Keratinocyte (primary cell): ENCODE data around the gene KREMEN1. TPM values are rescaled to one million over a fixed set of nuclear protein-coding genes. Genes with fewer than 3 reads are reported as not detected.

Experiments
- DNase-seq: peaks from one replicate; pipeline ENCODE4 v3.0.0-alpha.2; 2011; ENCODE audit warnings: low read depth, missing footprints, low spot score
- FAIRE-seq: peaks from 2 replicates; lab custom pipeline; 2011; peaks lifted over from hg19 to GRCh38; lab: Jason Lieb, UNC
- H2AFZ ChIP-seq: 2 replicates; pipeline ENCODE4 v1.6.0; 2012; ENCODE audit warnings: low read length, control low read depth, inconsistent platforms; ENCODE audit not compliant: control insufficient read depth
- H3K27ac ChIP-seq: 2 replicates; pipeline ENCODE4 v1.5.1; 2011; ENCODE audit warnings: low read length; ENCODE audit not compliant: control insufficient read depth, insufficient read depth
- H3K27me3 ChIP-seq: 3 replicates; pipeline ENCODE4 v1.6.0; 2011; ENCODE audit warnings: low read length; ENCODE audit not compliant: control insufficient read depth, insufficient read depth; ENCODE audit errors: extremely low read depth
- H3K36me3 ChIP-seq, 2 experiments: 2 replicates in 1 of 2; 3 replicates in 1 of 2; pipeline ENCODE4 v1.5.1; 2011; ENCODE audit warnings: low read length in 2 of 2, mild to moderate bottlenecking in 1 of 2; ENCODE audit not compliant: control insufficient read depth in 2 of 2, insufficient read depth in 2 of 2; ENCODE audit errors: extremely low read depth in 1 of 2
- H3K4me1 ChIP-seq: 3 replicates; pipeline ENCODE4 v1.5.1; 2011; ENCODE audit warnings: low read length; ENCODE audit not compliant: control insufficient read depth, insufficient read depth; ENCODE audit errors: extremely low read depth
- H3K4me2 ChIP-seq: 3 replicates; pipeline ENCODE4 v1.6.0; 2011; ENCODE audit warnings: low read depth, low read length; ENCODE audit not compliant: control insufficient read depth, insufficient read depth; ENCODE audit errors: extremely low read depth
- H3K4me3 ChIP-seq, 3 experiments: fragments of 200-600 bp in 1 of 3; sonication (generic) in 1 of 3; 2 replicates in 2 of 3; 3 replicates in 1 of 3; pipeline ENCODE4 v1.5.1; 2011 to 2016; ENCODE audit warnings: low read length in 3 of 3, mild to moderate bottlenecking in 3 of 3, control low read depth in 2 of 3, inconsistent platforms in 1 of 3, low read depth in 1 of 3, mixed read lengths in 1 of 3, mixed run types in 1 of 3, moderate library complexity in 1 of 3; ENCODE audit not compliant: control insufficient read depth in 2 of 3, insufficient read depth in 2 of 3; ENCODE audit errors: extremely low read depth in 1 of 3
- H3K79me2 ChIP-seq: 2 replicates; pipeline ENCODE4 v1.6.0; 2012; ENCODE audit warnings: low read length; ENCODE audit not compliant: control insufficient read depth, insufficient read depth
- H3K9ac ChIP-seq: 3 replicates; pipeline ENCODE4 v1.6.0; 2011; ENCODE audit warnings: low read length; ENCODE audit not compliant: control insufficient read depth, insufficient read depth; ENCODE audit errors: extremely low read depth
- H3K9me1 ChIP-seq: 3 replicates; pipeline ENCODE4 v1.6.0; 2011; ENCODE audit warnings: low read length; ENCODE audit not compliant: control insufficient read depth, insufficient read depth; ENCODE audit errors: extremely low read depth
- H3K9me3 ChIP-seq: 2 replicates; pipeline ENCODE4 v1.5.1; 2012; ENCODE audit warnings: low read depth, low read length; ENCODE audit not compliant: control insufficient read depth
- H4K20me1 ChIP-seq: 3 replicates; pipeline ENCODE4 v1.6.0; 2011; ENCODE audit warnings: low read length; ENCODE audit not compliant: control insufficient read depth, insufficient read depth; ENCODE audit errors: extremely low read depth
- CTCF ChIP-seq, 3 experiments: IDR thresholded peaks in 1 of 3; conservative IDR thresholded peaks in 1 of 3; optimal IDR thresholded peaks in 1 of 3; 2 replicates in 2 of 3; 3 replicates in 1 of 3; pipeline versions ENCODE3 to v1.5.1; 2011; ENCODE audit warnings: low read length in 3 of 3, mild to moderate bottlenecking in 3 of 3, moderate library complexity in 2 of 3, control low read depth in 1 of 3, inconsistent platforms in 1 of 3; ENCODE audit not compliant: insufficient read depth in 2 of 3; ENCODE audit errors: extremely low read depth in 1 of 3
- EZH2 ChIP-seq: IDR thresholded peaks from one replicate; pipeline ENCODE4 v1.6.1; 2012; ENCODE audit warnings: inconsistent platforms, mild to moderate bottlenecking, low read length, moderate library complexity
- dilution Hi-C: fragments of 300-500 bp; cut with MboI; formaldehyde crosslinking; loops from one replicate; pipeline ENCODE4 v1.7.0; 2020; ENCODE audit warnings: low sequenced_read_pairs; ENCODE audit not compliant: extremely low pct_ligation_motif_present
- polyA plus RNA-seq, 5 experiments: library from polyadenylated mRNA; depleted of rRNA in 3 of 5; stranded (reverse) in 3 of 5; stranded (forward) in 1 of 5; unstranded in 1 of 5; fragments of >200 nt; gene quantifications; 1 replicate in 1 of 5; 2 replicates in 3 of 5; 3 replicates in 1 of 5; pipeline versions ENCODE4 v1.2.1 to v1.2.3, GENCODE V29; 2011 to 2012; ENCODE audit warnings: missing spikeins in 2 of 5, low read depth in 1 of 5, low replicate concordance in 1 of 5

The KREMEN1 gene
- polyA plus RNA-seq, 1 donor (not counting 4 experiments of a cell fraction or from before 2014, with no cell fraction given): 6.8 TPM

- no peak for DNase-seq
These were observed 22.4 kb upstream of the KREMEN1 start for GRCh38 chr22:29050457-29050856.

DNA sequence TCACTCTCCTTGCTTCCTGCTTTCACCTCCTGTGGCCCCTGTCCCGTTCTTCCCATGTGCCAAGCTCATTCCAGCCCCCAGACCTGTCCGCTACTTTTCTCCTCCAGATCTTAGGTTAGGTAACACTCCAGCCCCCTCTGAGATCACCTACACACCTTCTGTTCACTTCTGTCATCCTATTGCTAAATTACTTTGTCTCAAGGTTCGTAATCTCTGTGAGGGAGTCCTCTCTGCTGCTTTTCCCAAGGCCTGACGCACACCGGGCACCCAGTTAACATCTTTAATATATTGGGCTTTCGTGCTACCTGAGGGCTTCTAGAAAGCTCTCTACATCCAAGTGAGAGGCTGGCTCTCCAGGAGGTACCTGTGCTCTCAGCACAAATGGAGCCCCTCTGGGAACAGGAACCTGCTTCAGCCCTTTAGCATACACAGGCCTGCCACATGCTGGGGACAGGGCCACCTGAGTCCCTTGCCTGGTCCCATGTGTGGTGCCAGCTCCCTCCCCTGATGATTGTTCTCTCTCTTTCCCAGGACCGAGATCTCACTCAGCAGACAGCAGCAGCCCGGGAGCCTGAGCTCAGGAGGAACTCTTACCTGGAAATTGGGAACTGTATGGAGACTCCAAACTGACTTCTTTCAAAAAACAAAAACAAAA, 19.7 kb upstream of the KREMEN1 start:
- H3K27ac ChIP-seq: no peak overlapping the region
- H3K4me2 ChIP-seq: no peak overlapping the region
- H3K9me1 ChIP-seq: no peaks in the 10 kb centered on the region
- no peaks in the 10 kb centered on the region for H4K20me1 ChIP-seq
- no peak for DNase-seq
- H3K4me3 ChIP-seq: no peak overlapping the region
- no peaks in the 10 kb centered on the region for H3K9me3 ChIP-seq
- no peaks in the 10 kb centered on the region for H3K27me3 ChIP-seq
- no peak overlapping the region for H3K9ac ChIP-seq
- peaks cover 2% of the 10 kb centered on the region for H3K4me1 ChIP-seq
- no peak overlapping the region for H2AFZ ChIP-seq
- FAIRE-seq: no peak
- TF ChIP-seq CTCF (optimal IDR thresholded peaks at IDR 0.05 in 1 of 3, IDR thresholded peaks at IDR 0.05 in 1 of 3, conservative IDR thresholded peaks at IDR 0.05 in 1 of 3; ENCODE audit: extremely low read depth in 1 of 3, insufficient read depth in 2 of 3, low read length in 3 of 3) (no peak), EZH2 (no peak)
- H3K36me3 ChIP-seq: peaks cover 5 to 10% of the 10 kb centered on the region in 2 experiments
- dilution Hi-C loops: no loop called here
- H3K79me2 ChIP-seq: no peaks in the 10 kb centered on the region

More at GRCh38 chr22:29050457-29050856, 22.4 kb upstream of the KREMEN1 start:
- H3K27me3 ChIP-seq: no peaks in the 10 kb centered on the region
- dilution Hi-C loops: no loop called here
- no peak overlapping the region for H3K4me2 ChIP-seq
- no peak overlapping the region for H2AFZ ChIP-seq
- H4K20me1 ChIP-seq: no peaks in the 10 kb centered on the region
- H3K9me3 ChIP-seq: no peaks in the 10 kb centered on the region
- no peak overlapping the region for H3K4me3 ChIP-seq
- no peak for TF ChIP-seq EZH2
- no peak for TF ChIP-seq CTCF (optimal IDR thresholded peaks at IDR 0.05 in 1 of 3, IDR thresholded peaks at IDR 0.05 in 1 of 3, conservative IDR thresholded peaks at IDR 0.05 in 1 of 3; ENCODE audit: extremely low read depth in 1 of 3, insufficient read depth in 2 of 3, low read length in 3 of 3)
- H3K79me2 ChIP-seq: no peaks in the 10 kb centered on the region
- H3K27ac ChIP-seq: no peak overlapping the region
- peaks cover 5 to 17% of the 10 kb centered on the region in 2 experiments for H3K36me3 ChIP-seq
- peaks cover 2% of the 10 kb centered on the region for H3K4me1 ChIP-seq
- no peaks in the 10 kb centered on the region for H3K9me1 ChIP-seq
- FAIRE-seq: no peak
- H3K9ac ChIP-seq: no peak overlapping the region
